IPS-20b (cell line): ENCODE measurements around the gene IP6K3.

Experiments used
- H3K27ac ChIP-seq: one replicate; pipeline ENCODE4 v1.5.1; 2013; ENCODE audit warnings: low read length
- H3K27me3 ChIP-seq: 2 replicates; pipeline ENCODE4 v1.6.1; 2013; ENCODE audit warnings: mild to moderate bottlenecking, low read length, inconsistent platforms; ENCODE audit not compliant: insufficient read depth
- H3K36me3 ChIP-seq: 2 replicates; pipeline ENCODE4 v1.6.1; 2013; ENCODE audit warnings: low read depth, mild to moderate bottlenecking, inconsistent platforms, low read length, moderate library complexity; ENCODE audit not compliant: insufficient read depth
- H3K4me1 ChIP-seq: 2 replicates; pipeline ENCODE4 v1.6.1; 2013; ENCODE audit warnings: mild to moderate bottlenecking, control low read depth, inconsistent platforms, low read length, moderate library complexity; ENCODE audit not compliant: insufficient read depth
- H3K4me3 ChIP-seq: 2 replicates; pipeline ENCODE4 v1.5.1; 2013; ENCODE audit warnings: mild to moderate bottlenecking, low read length, inconsistent platforms
- H3K9ac ChIP-seq: 2 replicates; pipeline ENCODE4 v1.6.1; 2013; ENCODE audit warnings: low read depth, mild to moderate bottlenecking, inconsistent platforms, low read length, moderate library complexity
- H3K9me3 ChIP-seq: 2 replicates; pipeline ENCODE4 v1.6.1; 2013; ENCODE audit warnings: mild to moderate bottlenecking, low read depth, low read length, inconsistent platforms; ENCODE audit not compliant: insufficient read depth

IP6K3 gene

GRCh38 chr6:33786736-33787135 lies 40.0 kb upstream of the IP6K3 start:
- H3K27ac ChIP-seq = no peak overlapping the region

GRCh38 chr6:33785778-33786177 lies 39.1 kb upstream of the IP6K3 start:
- Histone ChIP-seq H3K27me3 (no peaks in the 10 kb centered on the region), H3K36me3 (peaks cover 44% of the 10 kb centered on the region), H3K9ac (peak overlapping the region; percentile 30; the same call in 1 of the 2 replicates), H3K9me3 (no peaks in the 10 kb centered on the region), H3K4me3 (peak overlapping the region; percentile 75), H3K27ac (no peak overlapping the region), H3K4me1 (peaks cover 62% of the 10 kb centered on the region)

More at GRCh38 chr6:33786736-33787135, 40.0 kb upstream of the IP6K3 start:
- Histone ChIP-seq H3K36me3 (peaks cover 41% of the 10 kb centered on the region), H3K4me1 (peaks cover 63% of the 10 kb centered on the region), H3K4me3 (peak overlapping the region; percentile 75), H3K9me3 (no peaks in the 10 kb centered on the region), H3K9ac (peak overlapping the region; percentile 30; the same call in 1 of the 2 replicates), H3K27me3 (no peaks in the 10 kb centered on the region)

GRCh38 chr6:33784787-33785186 lies 38.1 kb upstream of the IP6K3 start:
- Histone ChIP-seq H3K9me3 (no peaks in the 10 kb centered on the region), H3K4me3 (no peak overlapping the region), H3K36me3 (peaks cover 54% of the 10 kb centered on the region), H3K9ac (no peak overlapping the region), H3K27ac (no peak overlapping the region), H3K27me3 (no peaks in the 10 kb centered on the region), H3K4me1 (peaks cover 62% of the 10 kb centered on the region)

- no peak overlapping the region for H3K27ac ChIP-seq
- H3K36me3 ChIP-seq = peaks cover 62% of the 10 kb centered on the region
- no peak overlapping the region for H3K4me3 ChIP-seq
- H3K27me3 ChIP-seq = no peaks in the 10 kb centered on the region
- H3K9ac ChIP-seq = no peak overlapping the region
- peaks cover 63% of the 10 kb centered on the region for H3K4me1 ChIP-seq
- no peaks in the 10 kb centered on the region for H3K9me3 ChIP-seq
Measured at GRCh38 chr6:33783781-33784520, 37.2 kb upstream of the IP6K3 start.

GRCh38 chr6:33782561-33782960 lies 35.9 kb upstream of the IP6K3 start:
- peaks cover 65% of the 10 kb centered on the region for H3K4me1 ChIP-seq
- no peaks in the 10 kb centered on the region for H3K27me3 ChIP-seq
- no peak overlapping the region for H3K4me3 ChIP-seq
- H3K9me3 ChIP-seq = no peaks in the 10 kb centered on the region
- no peak overlapping the region for H3K9ac ChIP-seq
- peaks cover 76% of the 10 kb centered on the region for H3K36me3 ChIP-seq
- peak overlapping the region; percentile 6 for H3K27ac ChIP-seq

GRCh38 chr6:33781131-33781975 lies 34.6 kb upstream of the IP6K3 start:
- no peaks in the 10 kb centered on the region for H3K27me3 ChIP-seq
- peak overlapping the region; percentile 50; the same call in 1 of the 2 replicates for H3K9ac ChIP-seq
- H3K4me1 ChIP-seq = peaks cover 53% of the 10 kb centered on the region
- peak overlapping the region; percentile 30 for H3K27ac ChIP-seq
- peaks cover 84% of the 10 kb centered on the region for H3K36me3 ChIP-seq
- H3K9me3 ChIP-seq = no peaks in the 10 kb centered on the region
- peak overlapping the region; percentile 28; the same call in 1 of the 2 replicates for H3K4me3 ChIP-seq

- peak overlapping the region; percentile 10; the same call in 1 of the 2 replicates for H3K9ac ChIP-seq
Measured at GRCh38 chr6:33779895-33780294, 33.2 kb upstream of the IP6K3 start.

GRCh38 chr6:33779290-33779689 lies 32.6 kb upstream of the IP6K3 start:
- no peak overlapping the region for H3K27ac ChIP-seq
- no peak overlapping the region for H3K9ac ChIP-seq
- no peaks in the 10 kb centered on the region for H3K9me3 ChIP-seq
- H3K4me1 ChIP-seq = peaks cover 35% of the 10 kb centered on the region
- peaks cover 90% of the 10 kb centered on the region for H3K36me3 ChIP-seq
- no peaks in the 10 kb centered on the region for H3K27me3 ChIP-seq
- H3K4me3 ChIP-seq = no peak overlapping the region

More at GRCh38 chr6:33779895-33780294, 33.2 kb upstream of the IP6K3 start:
- Histone ChIP-seq H3K27me3 (no peaks in the 10 kb centered on the region), H3K9me3 (no peaks in the 10 kb centered on the region), H3K27ac (peak overlapping the region; percentile 30), H3K4me3 (no peak overlapping the region), H3K36me3 (peaks cover 89% of the 10 kb centered on the region), H3K4me1 (peaks cover 38% of the 10 kb centered on the region)

- H3K4me3 ChIP-seq = no peak overlapping the region
- H3K27ac ChIP-seq = no peak overlapping the region
- H3K4me1 ChIP-seq = peaks cover 35% of the 10 kb centered on the region
- no peak overlapping the region for H3K9ac ChIP-seq
- H3K9me3 ChIP-seq = no peaks in the 10 kb centered on the region
- H3K27me3 ChIP-seq = no peaks in the 10 kb centered on the region
- peaks cover 88% of the 10 kb centered on the region for H3K36me3 ChIP-seq
Measured at GRCh38 chr6:33778444-33779121, 31.9 kb upstream of the IP6K3 start.

- Histone ChIP-seq H3K9ac (no peak overlapping the region), H3K27me3 (no peaks in the 10 kb centered on the region), H3K9me3 (no peaks in the 10 kb centered on the region), H3K27ac (no peak overlapping the region), H3K4me3 (no peak overlapping the region), H3K36me3 (peaks cover 88% of the 10 kb centered on the region), H3K4me1 (peaks cover 35% of the 10 kb centered on the region)
Measured at GRCh38 chr6:33777398-33778388, 31.0 kb upstream of the IP6K3 start.
